SK-N-SH treated with all-trans-retinoic acid at 6 μM for 48 hours (cell line): Measurements from ENCODE around the gene ING1.

Experiments
- ATAC-seq: fragments of 200-7000 bp; cut with Tn5 transposase; 3 replicates; pipeline ENCODE4 v1.9.1; 2020; ENCODE audit warnings: mild to moderate bottlenecking, moderate library complexity
- ARNTL ChIP-seq: fragments of 450-650 bp; formaldehyde crosslinking; IDR thresholded peaks from 2 replicates; pipeline ENCODE4 v1.5.0; 2020; ENCODE audit warnings: low read depth, mild to moderate bottlenecking, moderate library complexity, borderline replicate concordance
- BACH2 ChIP-seq: fragments of 250-450 bp; sonication (Bioruptor Pico); IDR thresholded peaks from 2 replicates; pipeline ENCODE4 v1.9.0; 2021; ENCODE audit warnings: mild to moderate bottlenecking, borderline replicate concordance
- CREB5 ChIP-seq: fragments of 250-450 bp; sonication (Bioruptor Pico); IDR thresholded peaks from 2 replicates; pipeline ENCODE4 v1.5.1; 2020; ENCODE audit warnings: low read depth, mild to moderate bottlenecking, moderate library complexity
- CSDC2 ChIP-seq: fragments of 250-450 bp; sonication (Bioruptor Pico); IDR thresholded peaks from 2 replicates; pipeline ENCODE4 v1.5.0; 2020; ENCODE audit warnings: mild to moderate bottlenecking, moderate library complexity
- ESRRG ChIP-seq: fragments of 250-450 bp; sonication (Bioruptor Pico); IDR thresholded peaks from 2 replicates; pipeline ENCODE4 v1.6.1; 2021; ENCODE audit warnings: mild to moderate bottlenecking
- GLIS3 ChIP-seq: fragments of 250-450 bp; sonication (Bioruptor Pico); IDR thresholded peaks from 2 replicates; pipeline ENCODE4 v1.5.0; 2020; ENCODE audit warnings: mild to moderate bottlenecking, moderate library complexity
- ISL1 ChIP-seq: fragments of 250-450 bp; sonication (Bioruptor Pico); IDR thresholded peaks from 2 replicates; pipeline ENCODE4 v2.1.2; 2022; ENCODE audit warnings: mild to moderate bottlenecking, moderate library complexity
- OSR1 ChIP-seq: fragments of 250-450 bp; sonication (Bioruptor Pico); IDR thresholded peaks from 2 replicates; pipeline ENCODE4 v1.8.0; 2022; ENCODE audit warnings: moderate library complexity, mild to moderate bottlenecking, inconsistent platforms
- PATZ1 ChIP-seq: fragments of 250-450 bp; sonication (Bioruptor Pico); IDR thresholded peaks from 2 replicates; pipeline ENCODE4 v1.8.0; 2020; ENCODE audit warnings: mild to moderate bottlenecking, moderate library complexity, borderline replicate concordance
- PPARA ChIP-seq: fragments of 250-450 bp; sonication (Bioruptor Pico); IDR thresholded peaks from 2 replicates; pipeline ENCODE4 v1.5.0; 2020; ENCODE audit warnings: mild to moderate bottlenecking, borderline replicate concordance
- RARB ChIP-seq: fragments of 250-450 bp; sonication (Bioruptor Pico); IDR thresholded peaks from 2 replicates; pipeline ENCODE4 v1.8.0; 2021; ENCODE audit warnings: mild to moderate bottlenecking, moderate library complexity
- SNAI2 ChIP-seq: fragments of 250-450 bp; sonication (Bioruptor Pico); IDR thresholded peaks from 2 replicates; pipeline ENCODE4 v1.5.0; 2020; ENCODE audit warnings: mild to moderate bottlenecking, moderate library complexity
- TCF4 ChIP-seq: fragments of 250-450 bp; sonication (Bioruptor Pico); IDR thresholded peaks from 2 replicates; pipeline ENCODE4 v1.8.0; 2021; ENCODE audit warnings: mild to moderate bottlenecking, moderate library complexity, borderline replicate concordance
- TOX ChIP-seq: fragments of 250-450 bp; sonication (Bioruptor Pico); IDR thresholded peaks from 2 replicates; pipeline ENCODE4 v1.8.0; 2021; ENCODE audit warnings: mild to moderate bottlenecking, moderate library complexity, borderline replicate concordance
- TSHZ2 ChIP-seq: fragments of 250-450 bp; sonication (Bioruptor Pico); IDR thresholded peaks from 2 replicates; pipeline ENCODE4 v1.5.0; 2020; ENCODE audit warnings: mild to moderate bottlenecking, moderate library complexity
- ZC3H10 ChIP-seq: fragments of 250-450 bp; sonication (Bioruptor Pico); IDR thresholded peaks from 2 replicates; pipeline ENCODE4 v1.5.1; 2021; ENCODE audit warnings: mild to moderate bottlenecking, moderate library complexity
- ZFP3 ChIP-seq: fragments of 250-450 bp; sonication (Bioruptor Pico); IDR thresholded peaks from 2 replicates; pipeline ENCODE4 v1.5.0; 2020; ENCODE audit warnings: mild to moderate bottlenecking, moderate library complexity
- ZFP30 ChIP-seq: fragments of 450-650 bp; formaldehyde crosslinking; IDR thresholded peaks from 2 replicates; pipeline ENCODE4 v1.5.0; 2022; ENCODE audit warnings: mild to moderate bottlenecking, moderate library complexity
- ZNF565 ChIP-seq: fragments of 450-650 bp; formaldehyde crosslinking; conservative IDR thresholded peaks from 2 replicates; pipeline ENCODE4 v1.5.0; 2020; ENCODE audit warnings: low read depth, mild to moderate bottlenecking, moderate library complexity
- ZNF70 ChIP-seq: fragments of 450-650 bp; formaldehyde crosslinking; IDR thresholded peaks from 2 replicates; pipeline ENCODE4 v1.5.0; 2020; ENCODE audit warnings: mild to moderate bottlenecking, moderate library complexity
- ZNF8 ChIP-seq: fragments of 450-650 bp; formaldehyde crosslinking; IDR thresholded peaks from 2 replicates; pipeline ENCODE4 v1.5.0; 2020; ENCODE audit warnings: mild to moderate bottlenecking, moderate library complexity
- TF ChIP-seq, protein P1 (sequence below): fragments of 250-450 bp; sonication (Bioruptor Pico); IDR thresholded peaks from 2 replicates; pipeline ENCODE4 v1.8.0; 2021; ENCODE audit warnings: low read depth, mild to moderate bottlenecking, moderate library complexity, borderline replicate concordance
- TF ChIP-seq, protein P2 (sequence below): fragments of 250-450 bp; sonication (Bioruptor Pico); IDR thresholded peaks from 2 replicates; pipeline ENCODE4 v1.5.1; 2021; ENCODE audit warnings: mild to moderate bottlenecking, moderate library complexity

The ING1 gene

GRCh38 chr13:110719036-110719710, 5.7 kb downstream of the ING1 start:
- no peak for ATAC-seq
- TF ChIP-seq ZFP30 (CRISPR knock-in tag) (no peak), PPARA (CRISPR knock-in tag) (no peak), ZNF70 (CRISPR knock-in tag) (no peak), PATZ1 (CRISPR knock-in tag) (no peak), TOX (CRISPR knock-in tag) (no peak), ARNTL (CRISPR knock-in tag) (no peak), ZC3H10 (no peak), TSHZ2 (CRISPR knock-in tag) (no peak), CSDC2 (CRISPR knock-in tag) (no peak), OSR1 (CRISPR knock-in tag) (no peak), ZNF565 (CRISPR knock-in tag) (no peak), CREB5 (CRISPR knock-in tag) (no peak), ESRRG (no peak), RARB (no peak), ZNF8 (CRISPR knock-in tag) (no peak), SNAI2 (CRISPR knock-in tag) (no peak), TCF4 (no peak), ZFP3 (CRISPR knock-in tag) (no peak), ISL1 (CRISPR knock-in tag) (no peak)
- TF ChIP-seq, protein P1, sequence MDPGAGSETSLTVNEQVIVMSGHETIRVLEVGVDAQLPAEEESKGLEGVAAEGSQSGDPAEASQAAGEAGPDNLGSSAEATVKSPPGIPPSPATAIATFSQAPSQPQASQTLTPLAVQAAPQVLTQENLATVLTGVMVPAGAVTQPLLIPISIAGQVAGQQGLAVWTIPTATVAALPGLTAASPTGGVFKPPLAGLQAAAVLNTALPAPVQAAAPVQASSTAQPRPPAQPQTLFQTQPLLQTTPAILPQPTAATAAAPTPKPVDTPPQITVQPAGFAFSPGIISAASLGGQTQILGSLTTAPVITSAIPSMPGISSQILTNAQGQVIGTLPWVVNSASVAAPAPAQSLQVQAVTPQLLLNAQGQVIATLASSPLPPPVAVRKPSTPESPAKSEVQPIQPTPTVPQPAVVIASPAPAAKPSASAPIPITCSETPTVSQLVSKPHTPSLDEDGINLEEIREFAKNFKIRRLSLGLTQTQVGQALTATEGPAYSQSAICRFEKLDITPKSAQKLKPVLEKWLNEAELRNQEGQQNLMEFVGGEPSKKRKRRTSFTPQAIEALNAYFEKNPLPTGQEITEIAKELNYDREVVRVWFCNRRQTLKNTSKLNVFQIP (CRISPR knock-in tag) = no peak
- TF ChIP-seq, all 23 proteins: peak for 0

DNA sequence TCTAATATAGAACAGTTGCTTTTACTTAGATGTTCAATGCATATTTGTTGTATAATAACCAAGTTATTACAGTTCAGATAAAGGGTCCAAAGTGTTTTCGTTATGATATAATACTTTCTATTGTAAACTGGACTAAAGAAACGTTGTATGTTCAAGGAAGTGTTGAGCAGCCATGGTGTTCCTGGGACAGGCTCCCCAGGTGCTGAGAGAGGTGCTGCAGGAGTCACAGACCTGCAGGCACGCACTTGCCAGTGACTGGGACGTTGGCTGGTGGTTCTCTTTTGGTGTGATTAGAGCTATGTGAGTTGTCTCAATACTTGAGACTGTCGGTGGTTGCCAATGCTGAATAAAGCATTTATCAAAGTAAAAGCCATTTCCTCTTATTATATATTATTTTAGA, 9.5 kb downstream of the ING1 start:
- TF ChIP-seq ZFP30 (CRISPR knock-in tag) = no peak
- no peak for TF ChIP-seq ARNTL (CRISPR knock-in tag)
- no peak for TF ChIP-seq ZC3H10
- TF ChIP-seq ESRRG = no peak
- no peak for TF ChIP-seq GLIS3 (CRISPR knock-in tag)
- no peak for TF ChIP-seq TOX (CRISPR knock-in tag)
- TF ChIP-seq ZNF8 (CRISPR knock-in tag) = no peak
- TF ChIP-seq, protein P2, sequence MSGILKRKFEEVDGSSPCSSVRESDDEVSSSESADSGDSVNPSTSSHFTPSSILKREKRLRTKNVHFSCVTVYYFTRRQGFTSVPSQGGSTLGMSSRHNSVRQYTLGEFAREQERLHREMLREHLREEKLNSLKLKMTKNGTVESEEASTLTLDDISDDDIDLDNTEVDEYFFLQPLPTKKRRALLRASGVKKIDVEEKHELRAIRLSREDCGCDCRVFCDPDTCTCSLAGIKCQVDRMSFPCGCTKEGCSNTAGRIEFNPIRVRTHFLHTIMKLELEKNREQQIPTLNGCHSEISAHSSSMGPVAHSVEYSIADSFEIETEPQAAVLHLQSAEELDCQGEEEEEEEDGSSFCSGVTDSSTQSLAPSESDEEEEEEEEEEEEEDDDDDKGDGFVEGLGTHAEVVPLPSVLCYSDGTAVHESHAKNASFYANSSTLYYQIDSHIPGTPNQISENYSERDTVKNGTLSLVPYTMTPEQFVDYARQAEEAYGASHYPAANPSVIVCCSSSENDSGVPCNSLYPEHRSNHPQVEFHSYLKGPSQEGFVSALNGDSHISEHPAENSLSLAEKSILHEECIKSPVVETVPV (CRISPR knock-in tag) = no peak
- no peak for TF ChIP-seq BACH2
- TF ChIP-seq, protein P1 (CRISPR knock-in tag) = no peak
- no peak for TF ChIP-seq ISL1 (CRISPR knock-in tag)
- no peak for TF ChIP-seq TSHZ2 (CRISPR knock-in tag)
- no peak for TF ChIP-seq CSDC2 (CRISPR knock-in tag)
- no peak for TF ChIP-seq PATZ1 (CRISPR knock-in tag)
- no peak for TF ChIP-seq ZNF70 (CRISPR knock-in tag)
- no peak for TF ChIP-seq PPARA (CRISPR knock-in tag)

More for the DNA sequence above, 9.5 kb downstream of the ING1 start:
- no peak for ATAC-seq
